Measurements from ENCODE around the gene NDUFV1.

NDUFV1 gene

DNA sequence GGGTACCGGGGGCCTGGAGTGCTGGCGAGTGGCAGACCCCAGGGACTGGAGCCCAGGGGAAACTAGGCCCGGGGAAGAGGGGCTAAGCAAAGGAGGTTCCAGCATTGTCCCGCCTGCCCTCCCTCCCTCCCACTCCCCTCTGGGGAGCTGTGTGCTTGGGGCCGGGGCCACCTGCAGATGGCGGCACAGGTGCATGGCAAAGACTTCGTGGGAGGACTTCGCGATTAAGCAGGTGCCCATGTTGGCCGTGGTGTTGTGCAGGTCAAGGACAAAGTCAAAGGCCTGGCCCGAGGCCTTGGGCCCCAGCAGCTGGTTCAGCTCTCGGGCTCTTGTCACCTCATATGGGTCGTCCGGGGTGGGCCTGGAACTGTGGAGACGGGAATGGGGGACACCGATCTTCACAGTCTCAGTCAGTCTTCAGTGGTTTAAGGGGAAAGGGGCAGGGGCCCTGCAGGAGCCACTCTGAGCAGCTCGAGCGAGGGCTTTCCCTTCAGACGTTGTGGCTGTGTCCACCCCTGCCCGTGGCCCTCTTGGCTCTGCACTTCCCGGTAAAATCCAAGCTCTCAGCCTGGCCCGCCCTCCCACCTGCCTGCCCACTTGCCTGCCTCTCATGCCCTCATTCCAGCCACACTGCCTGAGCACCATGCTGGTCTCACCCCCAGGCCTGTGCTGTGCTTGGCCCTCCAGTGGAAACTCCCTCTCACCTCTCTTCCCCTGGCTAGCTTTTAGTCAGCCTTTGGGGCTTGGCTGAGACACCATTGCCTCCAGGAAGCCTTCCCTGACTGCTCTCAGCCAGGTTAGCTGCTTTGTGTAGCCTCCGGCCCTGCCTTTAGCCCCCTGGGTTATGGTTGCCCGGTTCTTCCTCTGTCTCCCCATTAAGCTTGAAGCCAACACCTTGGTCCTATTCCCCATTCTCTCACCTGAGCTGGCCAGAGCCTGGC is 39.1 kb downstream of the NDUFV1 start:
- TF ChIP-seq EZH2phosphoT487 (IDR thresholded peaks at IDR 0.05; ENCODE audit: borderline replicate concordance, low read length) = no peak
- TF ChIP-seq, protein P1, sequence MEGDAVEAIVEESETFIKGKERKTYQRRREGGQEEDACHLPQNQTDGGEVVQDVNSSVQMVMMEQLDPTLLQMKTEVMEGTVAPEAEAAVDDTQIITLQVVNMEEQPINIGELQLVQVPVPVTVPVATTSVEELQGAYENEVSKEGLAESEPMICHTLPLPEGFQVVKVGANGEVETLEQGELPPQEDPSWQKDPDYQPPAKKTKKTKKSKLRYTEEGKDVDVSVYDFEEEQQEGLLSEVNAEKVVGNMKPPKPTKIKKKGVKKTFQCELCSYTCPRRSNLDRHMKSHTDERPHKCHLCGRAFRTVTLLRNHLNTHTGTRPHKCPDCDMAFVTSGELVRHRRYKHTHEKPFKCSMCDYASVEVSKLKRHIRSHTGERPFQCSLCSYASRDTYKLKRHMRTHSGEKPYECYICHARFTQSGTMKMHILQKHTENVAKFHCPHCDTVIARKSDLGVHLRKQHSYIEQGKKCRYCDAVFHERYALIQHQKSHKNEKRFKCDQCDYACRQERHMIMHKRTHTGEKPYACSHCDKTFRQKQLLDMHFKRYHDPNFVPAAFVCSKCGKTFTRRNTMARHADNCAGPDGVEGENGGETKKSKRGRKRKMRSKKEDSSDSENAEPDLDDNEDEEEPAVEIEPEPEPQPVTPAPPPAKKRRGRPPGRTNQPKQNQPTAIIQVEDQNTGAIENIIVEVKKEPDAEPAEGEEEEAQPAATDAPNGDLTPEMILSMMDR (IDR thresholded peaks at IDR 0.05; ENCODE audit: low read depth, low read length, poor library complexity, severe bottlenecking) = peak; percentile 67
- H3K9me3 ChIP-seq (ENCODE audit: control insufficient read depth, insufficient read depth, low read length) = peaks cover 7% of the 10 kb centered on the region; the same call in 1 of the 2 replicates
- H3K36me3 ChIP-seq (ENCODE audit: control insufficient read depth, low read length) = peaks cover 8% of the 10 kb centered on the region
- peaks cover 44% of the 10 kb centered on the region for H3F3A ChIP-seq (ENCODE audit: control insufficient read depth, insufficient read depth)
- H3K4me1 ChIP-seq (ENCODE audit: control insufficient read depth, low read length) = peaks cover 68% of the 10 kb centered on the region
- H3K27me3 ChIP-seq (ENCODE audit: control insufficient read depth, low read length) = no peaks in the 10 kb centered on the region
- H3K9me2 ChIP-seq (replicated peaks; ENCODE audit: control insufficient read depth, low read length) = no peaks in the 10 kb centered on the region
- no peaks in the 10 kb centered on the region for H4K20me1 ChIP-seq (ENCODE audit: control insufficient read depth, insufficient read depth, low read depth, low read length)
- peak overlapping the region; percentile 74 for H3K4me3 ChIP-seq (ENCODE audit: low read length)
- H3K79me2 ChIP-seq (ENCODE audit: control insufficient read depth, low read length) = peaks cover 6% of the 10 kb centered on the region; the same call in 1 of the 2 replicates
- H3K27ac ChIP-seq (ENCODE audit: low read depth, low read length) = peak overlapping the region; percentile 99
- peak overlapping the region; percentile 91 for H3K4me2 ChIP-seq (ENCODE audit: low read length)

DNA sequence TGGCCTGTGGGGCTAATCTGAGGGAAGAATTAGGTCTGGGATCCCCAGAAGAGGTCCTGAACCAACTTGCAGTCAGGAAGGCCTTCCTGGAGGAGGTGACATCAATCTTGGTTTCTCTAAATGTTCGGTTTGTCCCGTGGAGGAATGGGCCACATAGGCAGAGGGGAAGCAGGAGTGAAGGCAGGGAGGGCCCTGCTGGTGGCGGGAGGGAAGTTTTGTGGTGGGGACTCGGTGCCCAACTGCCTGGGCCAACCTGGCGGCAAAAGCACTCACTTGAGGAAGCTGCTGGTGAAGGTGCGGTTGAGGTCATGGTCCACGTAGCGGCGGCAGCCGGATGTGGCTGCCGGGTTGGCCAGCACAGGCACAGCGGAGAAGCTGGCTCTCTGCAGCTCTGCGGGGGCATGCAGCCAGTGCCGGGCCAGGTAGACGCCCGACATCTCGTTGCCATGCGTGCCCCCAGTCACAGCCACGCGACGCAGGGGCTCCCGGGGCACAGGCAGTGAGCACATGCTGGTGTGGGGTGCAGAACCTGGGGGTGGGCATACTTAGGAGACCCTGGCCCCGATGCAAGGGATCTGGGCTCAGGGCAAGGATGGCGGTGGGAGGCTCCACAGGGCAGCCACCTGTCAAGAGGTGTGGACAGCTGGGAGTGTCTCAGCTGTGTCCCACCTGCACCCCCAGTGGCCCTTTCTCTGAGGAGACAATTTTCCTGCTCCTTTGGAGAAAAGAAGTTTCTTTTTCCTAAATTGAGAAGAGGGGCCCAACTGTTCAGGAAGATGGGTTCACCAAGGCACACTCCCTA is 40.0 kb downstream of the NDUFV1 start:
- Histone ChIP-seq H3K9me2 (replicated peaks; ENCODE audit: control insufficient read depth, low read length) (no peaks in the 10 kb centered on the region), H3K27me3 (ENCODE audit: control insufficient read depth, low read length) (no peaks in the 10 kb centered on the region), H3F3A (ENCODE audit: control insufficient read depth, insufficient read depth) (peaks cover 49% of the 10 kb centered on the region), H3K9me3 (ENCODE audit: control insufficient read depth, insufficient read depth, low read length) (peaks cover 7% of the 10 kb centered on the region; the same call in 1 of the 2 replicates), H4K20me1 (ENCODE audit: control insufficient read depth, insufficient read depth, low read depth, low read length) (no peaks in the 10 kb centered on the region), H3K36me3 (ENCODE audit: control insufficient read depth, low read length) (peaks cover 8% of the 10 kb centered on the region), H3K4me3 (ENCODE audit: low read length) (peak overlapping the region; percentile 74), H3K79me2 (ENCODE audit: control insufficient read depth, low read length) (peaks cover 6% of the 10 kb centered on the region; the same call in 1 of the 2 replicates), H3K4me2 (ENCODE audit: low read length) (peak overlapping the region; percentile 91), H3K4me1 (ENCODE audit: control insufficient read depth, low read length) (peaks cover 77% of the 10 kb centered on the region), H3K27ac (ENCODE audit: low read depth, low read length) (peak overlapping the region; percentile 99)
- TF ChIP-seq, protein P1 (IDR thresholded peaks at IDR 0.05; ENCODE audit: low read depth, low read length, poor library complexity, severe bottlenecking) = peak; percentile 21
- no peak for TF ChIP-seq EZH2phosphoT487 (IDR thresholded peaks at IDR 0.05; ENCODE audit: borderline replicate concordance, low read length)

DNA sequence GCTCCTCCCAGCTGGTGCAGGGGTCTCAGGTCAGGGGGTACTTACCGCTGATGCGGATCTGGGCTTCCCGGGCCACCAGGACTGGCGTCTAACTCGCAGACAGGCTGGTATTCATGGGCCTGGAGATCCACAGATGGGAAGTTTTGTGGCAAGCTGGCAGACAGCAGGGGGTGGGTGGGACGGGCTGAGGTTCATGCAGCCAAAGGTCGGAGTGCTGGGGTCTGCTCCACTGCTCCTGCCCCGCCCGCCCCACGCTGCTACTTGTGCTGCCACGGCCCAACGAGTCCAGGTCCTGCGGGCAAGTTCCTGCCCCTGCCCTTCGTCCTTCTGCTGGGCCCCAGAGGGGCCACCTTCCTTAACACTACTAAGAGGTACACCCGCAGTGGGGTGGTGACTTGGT is 40.7 kb downstream of the NDUFV1 start:
- peaks cover 6% of the 10 kb centered on the region; the same call in 1 of the 2 replicates for H3K79me2 ChIP-seq (ENCODE audit: control insufficient read depth, low read length)
- no peaks in the 10 kb centered on the region for H3K9me2 ChIP-seq (replicated peaks; ENCODE audit: control insufficient read depth, low read length)
- H3F3A ChIP-seq (ENCODE audit: control insufficient read depth, insufficient read depth) = peaks cover 53% of the 10 kb centered on the region
- H3K27ac ChIP-seq (ENCODE audit: low read depth, low read length) = peak overlapping the region; percentile 99
- no peaks in the 10 kb centered on the region for H4K20me1 ChIP-seq (ENCODE audit: control insufficient read depth, insufficient read depth, low read depth, low read length)
- H3K4me2 ChIP-seq (ENCODE audit: low read length) = peak overlapping the region; percentile 91
- H3K36me3 ChIP-seq (ENCODE audit: control insufficient read depth, low read length) = peaks cover 9% of the 10 kb centered on the region
- H3K4me1 ChIP-seq (ENCODE audit: control insufficient read depth, low read length) = peaks cover 84% of the 10 kb centered on the region
- H3K4me3 ChIP-seq (ENCODE audit: low read length) = peak overlapping the region; percentile 74
- H3K27me3 ChIP-seq (ENCODE audit: control insufficient read depth, low read length) = no peaks in the 10 kb centered on the region
- H3K9me3 ChIP-seq (ENCODE audit: control insufficient read depth, insufficient read depth, low read length) = peaks cover 7% of the 10 kb centered on the region; the same call in 1 of the 2 replicates
- no peak for TF ChIP-seq EZH2phosphoT487 (IDR thresholded peaks at IDR 0.05; ENCODE audit: borderline replicate concordance, low read length)
- TF ChIP-seq, protein P1 (IDR thresholded peaks at IDR 0.05; ENCODE audit: low read depth, low read length, poor library complexity, severe bottlenecking) = no peak
